Ishikawa (cell line): ENCODE measurements around the gene MAP2K3.

ENCODE experiments used
- CEBPB ChIP-seq: IDR thresholded peaks from 2 replicates; pipeline ENCODE4 v1.6.1; 2012
- CREB1 ChIP-seq: IDR thresholded peaks from 2 replicates; pipeline ENCODE4 v1.6.1; 2012; ENCODE audit warnings: low read depth
- EGR1 ChIP-seq: IDR thresholded peaks from 2 replicates; pipeline ENCODE4 v1.6.1; 2012
- EP300 ChIP-seq: IDR thresholded peaks from 2 replicates; pipeline ENCODE4 v1.6.1; 2012; ENCODE audit warnings: borderline replicate concordance
- FOXM1 ChIP-seq: IDR thresholded peaks from 2 replicates; pipeline ENCODE4 v1.6.1; 2012; ENCODE audit warnings: low read depth, borderline replicate concordance
- NFIC ChIP-seq: IDR thresholded peaks from 2 replicates; pipeline ENCODE4 v1.6.1; 2012
- RAD21 ChIP-seq: IDR thresholded peaks from 2 replicates; pipeline ENCODE4 v1.6.1; 2012; ENCODE audit warnings: low read depth
- REST ChIP-seq: IDR thresholded peaks from 2 replicates; pipeline ENCODE4 v1.6.1; 2012; ENCODE audit warnings: low read depth, mild to moderate bottlenecking
- TAF1 ChIP-seq: IDR thresholded peaks from 2 replicates; pipeline ENCODE4 v1.6.1; 2012; ENCODE audit warnings: low read depth, mild to moderate bottlenecking
- TCF12 ChIP-seq: IDR thresholded peaks from 2 replicates; pipeline ENCODE4 v1.6.1; 2012; ENCODE audit warnings: low read depth
- TEAD4 ChIP-seq: IDR thresholded peaks from 2 replicates; pipeline ENCODE4 v1.6.1; 2012
- YY1 ChIP-seq: IDR thresholded peaks from 2 replicates; pipeline ENCODE4 v1.6.1; 2012; ENCODE audit warnings: low read depth
- ZBTB7A ChIP-seq: IDR thresholded peaks from 2 replicates; pipeline ENCODE4 v1.6.1; 2012; ENCODE audit warnings: low read depth
- TF ChIP-seq, protein P1 (sequence below): IDR thresholded peaks from 2 replicates; pipeline ENCODE4 v1.6.1; 2012
- TF ChIP-seq, protein P2 (sequence below): IDR thresholded peaks from 2 replicates; pipeline ENCODE4 v1.6.1; 2012

The MAP2K3 gene

GRCh38 chr17:21247552-21248258 is 36.8 kb upstream of the MAP2K3 start:
- no peak for TF ChIP-seq FOXM1
- TF ChIP-seq REST: no peak
- TF ChIP-seq CREB1: no peak
- TF ChIP-seq EGR1: no peak
- TF ChIP-seq YY1: no peak

GRCh38 chr17:21248500-21248899 is 36.0 kb upstream of the MAP2K3 start:
- no peak for TF ChIP-seq TCF12
- no peak for TF ChIP-seq ZBTB7A
- TF ChIP-seq, protein P1, sequence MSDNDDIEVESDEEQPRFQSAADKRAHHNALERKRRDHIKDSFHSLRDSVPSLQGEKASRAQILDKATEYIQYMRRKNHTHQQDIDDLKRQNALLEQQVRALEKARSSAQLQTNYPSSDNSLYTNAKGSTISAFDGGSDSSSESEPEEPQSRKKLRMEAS: no peak
- no peak for TF ChIP-seq CEBPB
- TF ChIP-seq EP300: no peak
- no peak for TF ChIP-seq TAF1
- TF ChIP-seq RAD21: no peak
- no peak for TF ChIP-seq FOXM1
- no peak for TF ChIP-seq EGR1
- TF ChIP-seq, protein P2, sequence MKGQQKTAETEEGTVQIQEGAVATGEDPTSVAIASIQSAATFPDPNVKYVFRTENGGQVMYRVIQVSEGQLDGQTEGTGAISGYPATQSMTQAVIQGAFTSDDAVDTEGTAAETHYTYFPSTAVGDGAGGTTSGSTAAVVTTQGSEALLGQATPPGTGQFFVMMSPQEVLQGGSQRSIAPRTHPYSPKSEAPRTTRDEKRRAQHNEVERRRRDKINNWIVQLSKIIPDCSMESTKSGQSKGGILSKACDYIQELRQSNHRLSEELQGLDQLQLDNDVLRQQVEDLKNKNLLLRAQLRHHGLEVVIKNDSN: no peak
- no peak for TF ChIP-seq TEAD4
- no peak for TF ChIP-seq YY1
- no peak for TF ChIP-seq REST

DNA sequence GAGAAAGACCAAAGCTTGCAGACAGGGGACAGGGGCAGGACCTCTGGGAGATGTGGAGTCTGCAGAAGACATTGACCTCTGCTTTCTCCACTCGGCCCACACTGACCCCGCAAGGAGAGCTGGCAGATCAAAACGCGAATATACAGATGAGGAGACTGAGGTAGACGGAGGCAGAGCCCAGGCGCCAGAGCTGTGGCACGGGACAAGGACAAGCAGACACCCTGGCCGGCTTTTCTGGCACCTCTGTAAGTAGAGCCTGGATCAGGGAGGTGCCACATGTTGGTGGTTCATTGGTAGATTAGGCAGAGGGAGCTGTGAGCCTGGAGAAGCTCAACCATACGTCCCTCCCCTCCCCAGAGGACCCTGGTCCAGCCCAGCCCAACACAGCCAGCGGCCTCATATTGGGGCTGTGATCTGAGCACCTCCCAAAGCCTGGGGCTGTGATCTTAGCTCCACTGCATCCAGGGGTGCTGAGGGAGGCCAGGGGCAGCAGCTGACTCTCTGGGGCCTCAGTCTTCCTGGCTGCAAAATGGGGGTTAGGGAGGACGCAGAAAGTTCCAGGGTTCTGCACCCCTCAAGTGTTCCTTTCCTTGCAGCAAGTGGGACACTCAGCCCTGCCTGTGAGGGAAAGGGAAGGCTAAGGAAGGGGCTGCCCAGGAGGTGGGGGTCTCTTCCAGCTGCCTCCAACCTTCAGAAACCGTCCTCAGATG is 35.3 kb upstream of the MAP2K3 start:
- no peak for TF ChIP-seq RAD21
- TF ChIP-seq, protein P2: no peak
- no peak for TF ChIP-seq ZBTB7A
- TF ChIP-seq EP300: no peak
- TF ChIP-seq CREB1: no peak
- no peak for TF ChIP-seq YY1
- TF ChIP-seq, protein P1: no peak
- TF ChIP-seq FOXM1: no peak
- no peak for TF ChIP-seq TCF12
- TF ChIP-seq CEBPB: no peak
- TF ChIP-seq TAF1: no peak
- TF ChIP-seq EGR1: no peak
- TF ChIP-seq REST: no peak
- TF ChIP-seq NFIC: no peak
- no peak for TF ChIP-seq TEAD4

GRCh38 chr17:21249920-21250703 is 34.4 kb upstream of the MAP2K3 start:
- no peak for TF ChIP-seq CREB1
- TF ChIP-seq FOXM1: no peak
- TF ChIP-seq, protein P2: no peak
- TF ChIP-seq CEBPB: no peak
- no peak for TF ChIP-seq REST
- no peak for TF ChIP-seq NFIC
- TF ChIP-seq RAD21: no peak
- TF ChIP-seq TCF12: no peak
- TF ChIP-seq EGR1: no peak
